KOPT-K1 (cell line): ENCODE data around the gene PAK5.

Source experiments
- H3K27ac ChIP-seq: fragments of 200-600 bp; sonication (generic); 2 replicates; pipeline ENCODE4 v1.5.1; 2016; ENCODE audit warnings: antibody characterized with exemption, mild to moderate bottlenecking, low read depth, low read length; ENCODE audit not compliant: poor library complexity, severe bottlenecking
- H3K36me3 ChIP-seq: fragments of 200-600 bp; sonication (generic); 2 replicates; pipeline ENCODE4 v1.5.1; 2017; ENCODE audit warnings: antibody characterized with exemption, mild to moderate bottlenecking, low read length, moderate library complexity; ENCODE audit not compliant: insufficient read depth
- H3K9me3 ChIP-seq: fragments of 200-600 bp; sonication (generic); 2 replicates; pipeline ENCODE4 v1.5.1; 2017; ENCODE audit warnings: antibody characterized with exemption, low read length, mild to moderate bottlenecking; ENCODE audit not compliant: insufficient read depth, poor library complexity, severe bottlenecking

Gene PAK5

GRCh38 chr20:9629831-9630230, 209.0 kb downstream of the PAK5 start:
- Histone ChIP-seq H3K36me3 (no peaks in the 10 kb centered on the region), H3K27ac (no peak overlapping the region)

GRCh38 chr20:9628589-9628988, 210.3 kb downstream of the PAK5 start:
- Histone ChIP-seq H3K36me3 (no peaks in the 10 kb centered on the region), H3K27ac (no peak overlapping the region), H3K9me3 (no peaks in the 10 kb centered on the region)

More at GRCh38 chr20:9629831-9630230, 209.0 kb downstream of the PAK5 start:
- H3K9me3 ChIP-seq: no peaks in the 10 kb centered on the region

- Histone ChIP-seq H3K9me3 (no peaks in the 10 kb centered on the region), H3K36me3 (no peaks in the 10 kb centered on the region), H3K27ac (no peak overlapping the region)
Measured at GRCh38 chr20:9628141-9628540, 210.7 kb downstream of the PAK5 start.

- Histone ChIP-seq H3K36me3 (no peaks in the 10 kb centered on the region), H3K27ac (no peak overlapping the region), H3K9me3 (no peaks in the 10 kb centered on the region)
Measured at GRCh38 chr20:9627219-9627618, 211.7 kb downstream of the PAK5 start.

- Histone ChIP-seq H3K9me3 (no peaks in the 10 kb centered on the region), H3K27ac (no peak overlapping the region), H3K36me3 (no peaks in the 10 kb centered on the region)
Measured at GRCh38 chr20:9626357-9626756, 212.5 kb downstream of the PAK5 start.

- Histone ChIP-seq H3K9me3 (no peaks in the 10 kb centered on the region), H3K27ac (no peak overlapping the region), H3K36me3 (no peaks in the 10 kb centered on the region)
Measured at GRCh38 chr20:9617940-9618339, 220.9 kb downstream of the PAK5 start.

GRCh38 chr20:9616833-9617461, 221.9 kb downstream of the PAK5 start:
- Histone ChIP-seq H3K27ac (no peak overlapping the region), H3K36me3 (no peaks in the 10 kb centered on the region), H3K9me3 (no peaks in the 10 kb centered on the region)

- no peaks in the 10 kb centered on the region for H3K36me3 ChIP-seq
- H3K27ac ChIP-seq: no peak overlapping the region
- H3K9me3 ChIP-seq: no peaks in the 10 kb centered on the region
Measured at GRCh38 chr20:9616455-9616805, 222.4 kb downstream of the PAK5 start.

- Histone ChIP-seq H3K36me3 (no peaks in the 10 kb centered on the region), H3K27ac (no peak overlapping the region), H3K9me3 (no peaks in the 10 kb centered on the region)
Measured at GRCh38 chr20:9615766-9616454, 223.0 kb downstream of the PAK5 start.

- H3K27ac ChIP-seq: no peak overlapping the region
- H3K36me3 ChIP-seq: no peaks in the 10 kb centered on the region
Measured at GRCh38 chr20:9615118-9615517, 223.8 kb downstream of the PAK5 start.

GRCh38 chr20:9613871-9614270, 225.0 kb downstream of the PAK5 start:
- H3K36me3 ChIP-seq: no peaks in the 10 kb centered on the region
- H3K27ac ChIP-seq: no peak overlapping the region
- no peaks in the 10 kb centered on the region for H3K9me3 ChIP-seq

More at GRCh38 chr20:9615118-9615517, 223.8 kb downstream of the PAK5 start:
- H3K9me3 ChIP-seq: no peaks in the 10 kb centered on the region

GRCh38 chr20:9611921-9612320, 227.0 kb downstream of the PAK5 start:
- Histone ChIP-seq H3K9me3 (no peaks in the 10 kb centered on the region), H3K27ac (no peak overlapping the region), H3K36me3 (no peaks in the 10 kb centered on the region)

GRCh38 chr20:9610665-9611064, 228.2 kb downstream of the PAK5 start:
- Histone ChIP-seq H3K36me3 (no peaks in the 10 kb centered on the region), H3K27ac (no peak overlapping the region)

GRCh38 chr20:9609887-9610502, 228.9 kb downstream of the PAK5 start:
- Histone ChIP-seq H3K9me3 (no peaks in the 10 kb centered on the region), H3K27ac (no peak overlapping the region), H3K36me3 (no peaks in the 10 kb centered on the region)

More at GRCh38 chr20:9610665-9611064, 228.2 kb downstream of the PAK5 start:
- no peaks in the 10 kb centered on the region for H3K9me3 ChIP-seq

GRCh38 chr20:9608639-9609340, 230.1 kb downstream of the PAK5 start:
- Histone ChIP-seq H3K9me3 (no peaks in the 10 kb centered on the region), H3K27ac (no peak overlapping the region)

More at GRCh38 chr20:9608639-9609340, 230.1 kb downstream of the PAK5 start:
- H3K36me3 ChIP-seq: no peaks in the 10 kb centered on the region
